GM11168 (cell line): Measurements from ENCODE around the gene SLC6A3.

Experiments used
- in situ Hi-C: fragments of 300-500 bp; cut with MboI; formaldehyde crosslinking; loops from one replicate; pipeline ENCODE4 v1.12.0; 2022; ENCODE audit warnings: low sequenced_read_pairs; ENCODE audit not compliant: unreplicated experiment

SLC6A3 gene

GRCh38 chr5:1445313-1445688 is at the start of gene SLC6A3:
Gene SLC6A3, minus strand, starts transcription at chr5:1445440. Its CDS starts 2,243 bp downstream, at chr5:1443197.
- in situ Hi-C loops: no loop called here

- in situ Hi-C loops: no loop called here
These were observed 48.7 kb upstream of the SLC6A3 start for GRCh38 chr5:1493941-1494340.

- in situ Hi-C loops: no loop called here
These were observed 48.2 kb upstream of the SLC6A3 start for GRCh38 chr5:1493413-1493812.

GRCh38 chr5:1492757-1493156 is 47.5 kb upstream of the SLC6A3 start:
- in situ Hi-C loops: no loop called here

GRCh38 chr5:1490376-1490775 is 45.1 kb upstream of the SLC6A3 start:
- in situ Hi-C loops: no loop called here

GRCh38 chr5:1489754-1490153 is 44.5 kb upstream of the SLC6A3 start:
- in situ Hi-C loops: loop anchor here (10.0 kb wide), 1 partner anchor 155 kb away; no protein-coding TSS in a partner anchor

- in situ Hi-C loops: loop anchor here (10.0 kb wide), 1 partner anchor 156 kb away; no protein-coding TSS in a partner anchor
These were observed 43.8 kb upstream of the SLC6A3 start for GRCh38 chr5:1488882-1489680.

- in situ Hi-C loops: loop anchor here (10.0 kb wide), 1 partner anchor 158 kb away; no protein-coding TSS in a partner anchor
These were observed 42.0 kb upstream of the SLC6A3 start for GRCh38 chr5:1487079-1487764.

GRCh38 chr5:1486271-1486670 is 41.0 kb upstream of the SLC6A3 start:
- in situ Hi-C loops: loop anchor here (10.0 kb wide), 1 partner anchor 159 kb away; no protein-coding TSS in a partner anchor

GRCh38 chr5:1485579-1486118 is 40.4 kb upstream of the SLC6A3 start:
- in situ Hi-C loops: loop anchor here (10.0 kb wide), 1 partner anchor 159 kb away; no protein-coding TSS in a partner anchor

- in situ Hi-C loops: loop anchor here (10.0 kb wide), 1 partner anchor 160 kb away; no protein-coding TSS in a partner anchor
These were observed 39.7 kb upstream of the SLC6A3 start for GRCh38 chr5:1484730-1485578.

GRCh38 chr5:1483856-1484729 is 38.9 kb upstream of the SLC6A3 start:
- in situ Hi-C loops: loop anchor here (10.0 kb wide), 1 partner anchor 161 kb away; no protein-coding TSS in a partner anchor

- in situ Hi-C loops: loop anchor here (10.0 kb wide), 1 partner anchor 162 kb away; no protein-coding TSS in a partner anchor
These were observed 37.8 kb upstream of the SLC6A3 start for GRCh38 chr5:1483064-1483463.

GRCh38 chr5:1481959-1482331 is 36.7 kb upstream of the SLC6A3 start:
- in situ Hi-C loops: loop anchor here (10.0 kb wide), 1 partner anchor 163 kb away; no protein-coding TSS in a partner anchor

- in situ Hi-C loops: loop anchor here (10.0 kb wide), 1 partner anchor 163 kb away; no protein-coding TSS in a partner anchor
These were observed 36.2 kb upstream of the SLC6A3 start for GRCh38 chr5:1481266-1481958.

GRCh38 chr5:1480806-1481205 is 35.6 kb upstream of the SLC6A3 start:
- in situ Hi-C loops: loop anchor here (10.0 kb wide), 1 partner anchor 164 kb away; no protein-coding TSS in a partner anchor

GRCh38 chr5:1480217-1480616 is 35.0 kb upstream of the SLC6A3 start:
- in situ Hi-C loops: loop anchor here (10.0 kb wide), 1 partner anchor 165 kb away; no protein-coding TSS in a partner anchor

GRCh38 chr5:1479581-1480188 is 34.4 kb upstream of the SLC6A3 start:
- in situ Hi-C loops: loop anchor here (10.0 kb wide), 1 partner anchor 165 kb away; no protein-coding TSS in a partner anchor
